ENCODE measurements around the gene PLEKHA6. TPM values are rescaled to one million over a fixed set of nuclear protein-coding genes. Genes with fewer than 3 reads are reported as not detected.

PLEKHA6 gene
- total and polyA plus RNA-seq, 2 of the 8 experiments (the other 6 are each of a cell fraction or from before 2014, with no cell fraction given) = 4.8 to 20.2 TPM

DNA sequence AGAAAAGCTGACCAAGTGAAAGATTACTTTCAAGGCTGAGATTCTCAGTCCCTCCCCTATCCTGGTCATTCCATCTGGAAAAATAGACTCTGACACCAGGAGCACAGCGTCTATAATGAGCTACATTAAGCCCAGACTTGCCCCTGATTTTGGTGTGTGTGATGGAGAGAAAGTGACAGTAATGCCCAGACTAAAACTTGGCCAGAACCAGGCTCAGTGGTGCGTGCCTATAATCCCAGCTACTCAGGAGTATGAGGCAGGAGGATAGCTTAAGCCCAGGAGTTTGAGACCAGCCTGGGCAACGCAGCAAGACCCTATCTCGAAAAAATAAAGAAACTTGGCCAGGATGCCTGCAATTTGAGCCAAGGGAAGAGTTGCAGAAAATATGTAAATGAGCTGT, 15.9 kb downstream of the PLEKHA6 start:
- H4K91ac ChIP-seq (replicated peaks; ENCODE audit: insufficient read length, low read length) = no peak overlapping the region
- H3K9ac ChIP-seq (replicated peaks in 1 of 4; ENCODE audit: extremely low read depth in 1 of 4, low read depth in 3 of 4, low read length in 3 of 4) = no peak overlapping the region
- DNase-seq (ENCODE audit: low read depth in 1 of 2, low spot score in 2 of 2) (no peak), FAIRE-seq (no peak)
- no peaks in the 10 kb centered on the region for H3K79me1 ChIP-seq (ENCODE audit: low read depth, low read length)
- no peak overlapping the region for H3K4ac ChIP-seq (replicated peaks; ENCODE audit: insufficient read length, low read depth, low read length)
- no peak overlapping the region for H3K14ac ChIP-seq (ENCODE audit: insufficient read length)
- no peaks in the 10 kb centered on the region for H4K20me1 ChIP-seq (replicated peaks in 1 of 2; ENCODE audit: control insufficient read depth in 1 of 2, insufficient read depth in 2 of 2, low read length in 2 of 2)
- peak overlapping the region; percentile 77; the same call in 1 of the 2 replicates for H2BK15ac ChIP-seq (ENCODE audit: low read length)
- H3K36me3 ChIP-seq (ENCODE audit: control insufficient read depth in 2 of 4, insufficient read depth in 4 of 4, low read length in 3 of 4) = no peaks in the 10 kb centered on the region
- no peaks in the 10 kb centered on the region for H3K79me2 ChIP-seq (ENCODE audit: control insufficient read depth in 1 of 2, insufficient read depth in 2 of 2, low read length in 2 of 2)
- no peak overlapping the region for H3K56ac ChIP-seq (replicated peaks; ENCODE audit: insufficient read length, low read depth, low read length)
- no peak overlapping the region for H2BK12ac ChIP-seq (ENCODE audit: low read depth, low read length)
- H3K4me1 ChIP-seq (replicated peaks in 1 of 4; ENCODE audit: control insufficient read depth in 3 of 4, insufficient read depth in 4 of 4, low read length in 3 of 4) = peaks cover 10 to 27% (median 15%) of the 10 kb centered on the region in 4 experiments
- 86% methylated on average over 4 of the region's 4 CpGs; no CpG with 5 or more reads in 1 of the 2 experiments for WGBS, 2 experiments (ENCODE audit: extremely low coverage in 1 of 2, insufficient coverage in 1 of 2, insufficient read length in 1 of 2, insufficient replicate concordance in 2 of 2, low coverage in 1 of 2, low lambda C conversion rate in 2 of 2, missing lambda C conversion rate in 1 of 2)
- no peak overlapping the region for H2BK120ac ChIP-seq (replicated peaks; ENCODE audit: low read depth, low read length)
- H3K23me2 ChIP-seq (ENCODE audit: low read depth, low read length) = no peaks in the 10 kb centered on the region
- H3K23ac ChIP-seq (ENCODE audit: insufficient read length) = no peak overlapping the region
- H2AFZ ChIP-seq (ENCODE audit: low read length) = no peak overlapping the region
- no peak overlapping the region for H3K4me3 ChIP-seq (ENCODE audit: extremely low read depth in 1 of 4, insufficient read depth in 2 of 4, low read depth in 3 of 4, low read length in 4 of 4)
- H2BK20ac ChIP-seq (ENCODE audit: low read length) = 0 out of 2 replicates have a peak overlapping the region, but pooled peaks have one; percentile 56
- H3K18ac ChIP-seq (ENCODE audit: extremely low read depth, low read length) = no peak overlapping the region
- no peak overlapping the region for H4K5ac ChIP-seq (ENCODE audit: insufficient read length, low read depth, low read length)
- no peak overlapping the region for H2BK5ac ChIP-seq (ENCODE audit: low read depth, low read length)
- no peak overlapping the region for H3K27ac ChIP-seq (ENCODE audit: low read depth, low read length)
- CTCF ChIA-PET (ENCODE audit: partially characterized antibody) = interaction anchor here (1.1 to 8.1 kb wide), 10 partner anchors 9 to 181 kb away, joined by 4 to 110 read pairs (median 9); partner anchors contain the start of genes GOLT1A and PLEKHA6
- no peak overlapping the region for H4K8ac ChIP-seq (ENCODE audit: extremely low read depth, insufficient read depth, low read length)
- POLR2A ChIA-PET (ENCODE audit: partially characterized antibody) = interaction anchor here (1.1 to 1.7 kb wide), 2 partner anchors 19 to 48 kb away, joined by 3 to 5 read pairs; no protein-coding TSS in a partner anchor
- peaks cover 0 to 2% (median 0%) of the 10 kb centered on the region in 4 experiments; a peak in 3 of 7 replicates for H3K27me3 ChIP-seq (replicated peaks in 1 of 4; ENCODE audit: control insufficient read depth in 3 of 4, extremely low read depth in 1 of 4, insufficient read depth in 3 of 4, low read length in 3 of 4)
- H3K4me2 ChIP-seq (ENCODE audit: insufficient read depth in 1 of 2, low read depth in 2 of 2, low read length in 2 of 2) = no peak overlapping the region
- H2AK5ac ChIP-seq (ENCODE audit: low read depth, low read length) = no peak overlapping the region; the same call in 1 of the 2 replicates
- H3K9me3 ChIP-seq (ENCODE audit: insufficient read depth in 2 of 2, low read depth in 1 of 2, low read length in 1 of 2) = no peaks in the 10 kb centered on the region
- TF ChIP-seq, protein P1, sequence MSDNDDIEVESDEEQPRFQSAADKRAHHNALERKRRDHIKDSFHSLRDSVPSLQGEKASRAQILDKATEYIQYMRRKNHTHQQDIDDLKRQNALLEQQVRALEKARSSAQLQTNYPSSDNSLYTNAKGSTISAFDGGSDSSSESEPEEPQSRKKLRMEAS (IDR thresholded peaks at IDR 0.05) = no peak
- TF ChIP-seq CHD2 (IDR thresholded peaks at IDR 0.05; ENCODE audit: low read length) (no peak), CTBP2 (IDR thresholded peaks at IDR 0.05; ENCODE audit: borderline replicate concordance, insufficient read depth, insufficient read length, low read length) (no peak), SP4 (IDR thresholded peaks at IDR 0.05; ENCODE audit: low read length) (no peak), POLR2A (IDR thresholded peaks at IDR 0.05; ENCODE audit: control extremely low read depth in 1 of 2, low read depth in 2 of 2, low read length in 2 of 2) (no peak), KDM4A (IDR thresholded peaks at IDR 0.05; ENCODE audit: low read depth, low read length, severe bottlenecking) (no peak), SIX5 (IDR thresholded peaks at IDR 0.05; ENCODE audit: low read depth, low read length) (no peak), SIRT6 (IDR thresholded peaks at IDR 0.05; ENCODE audit: low read length) (no peak), RXRA (IDR thresholded peaks at IDR 0.05; ENCODE audit: insufficient read depth, low read depth, low read length) (no peak), RFX5 (IDR thresholded peaks at IDR 0.05; ENCODE audit: borderline replicate concordance, low read depth, low read length) (no peak), EGR1 (IDR thresholded peaks at IDR 0.05; ENCODE audit: borderline replicate concordance, low read depth, low read length) (no peak), KDM5A (IDR thresholded peaks at IDR 0.05; ENCODE audit: low read length) (no peak), TAF1 (IDR thresholded peaks at IDR 0.05; ENCODE audit: low read depth, low read length) (no peak), HDAC2 (IDR thresholded peaks at IDR 0.05; ENCODE audit: borderline replicate concordance in 1 of 2, low read depth in 2 of 2, low read length in 2 of 2) (no peak), MAFK (IDR thresholded peaks at IDR 0.05; ENCODE audit: low read depth, low read length) (no peak)
